Epithelial cell of prostate (primary cell): ENCODE data around the gene COL5A3.

Source experiments
- DNase-seq: peaks from one replicate; pipeline ENCODE4 v3.0.0-alpha.2; 2011; ENCODE audit warnings: low read depth, low spot score
- H3K27ac ChIP-seq: fragments of 450-650 bp; 2 replicates; pipeline ENCODE4 v1.5.1; 2017; ENCODE audit warnings: mild to moderate bottlenecking

Gene COL5A3

DNA sequence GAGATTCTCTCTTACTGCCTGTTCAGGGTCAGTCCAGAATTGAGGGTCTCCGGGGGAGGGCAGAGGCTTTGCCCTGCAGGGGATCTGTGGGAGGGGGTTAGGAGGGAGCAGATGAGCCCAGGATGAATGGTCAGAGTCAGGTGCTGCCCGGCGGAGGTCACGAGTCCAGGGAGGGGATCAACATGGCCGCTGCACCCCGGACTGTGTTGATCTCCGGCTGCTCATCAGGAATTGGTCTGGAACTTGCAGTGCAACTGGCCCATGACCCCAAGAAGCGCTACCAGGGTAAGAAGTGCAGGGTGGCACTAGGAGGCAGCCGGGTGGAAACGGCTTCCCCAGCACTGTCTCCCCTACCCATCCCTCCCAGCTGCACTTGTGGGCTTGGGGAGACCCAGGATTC lies 3.0 kb upstream of the COL5A3 start, which contains the start of gene RDH8:
TSS of gene RDH8 (plus strand) at position 168 of the 400 bp plus-strand sequence. CDS start at position 183, 15 bp downstream.
- no peak for DNase-seq
- H3K27ac ChIP-seq, result no peak within 1 kb of the TSS

- H3K27ac ChIP-seq, result no peak overlapping the region
- DNase-seq, result no peak
These were observed 1.7 kb upstream of the COL5A3 start for GRCh38 chr19:10011974-10012373.

DNA sequence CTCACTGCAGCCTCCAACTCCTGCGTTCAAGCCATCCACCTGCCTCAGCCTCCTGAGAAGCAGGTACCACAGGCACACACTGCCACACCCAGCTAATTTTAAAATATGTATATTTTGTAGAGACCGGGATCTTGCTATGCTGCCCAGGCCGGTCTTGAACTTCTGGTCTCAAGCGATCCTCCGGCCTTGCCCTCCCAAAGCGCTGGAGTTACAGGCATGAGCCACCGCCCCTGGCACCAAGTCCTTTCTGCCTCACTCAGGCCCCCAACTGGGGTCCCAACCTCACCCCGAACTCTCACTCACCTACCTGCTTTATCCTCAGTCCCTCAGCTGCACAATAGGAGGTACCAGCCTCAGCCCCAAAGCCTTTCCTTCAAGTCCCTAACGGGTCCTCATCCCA lies 635 bp upstream of the COL5A3 start:
- DNase-seq, result no peak
- no peak overlapping the region for H3K27ac ChIP-seq

DNA sequence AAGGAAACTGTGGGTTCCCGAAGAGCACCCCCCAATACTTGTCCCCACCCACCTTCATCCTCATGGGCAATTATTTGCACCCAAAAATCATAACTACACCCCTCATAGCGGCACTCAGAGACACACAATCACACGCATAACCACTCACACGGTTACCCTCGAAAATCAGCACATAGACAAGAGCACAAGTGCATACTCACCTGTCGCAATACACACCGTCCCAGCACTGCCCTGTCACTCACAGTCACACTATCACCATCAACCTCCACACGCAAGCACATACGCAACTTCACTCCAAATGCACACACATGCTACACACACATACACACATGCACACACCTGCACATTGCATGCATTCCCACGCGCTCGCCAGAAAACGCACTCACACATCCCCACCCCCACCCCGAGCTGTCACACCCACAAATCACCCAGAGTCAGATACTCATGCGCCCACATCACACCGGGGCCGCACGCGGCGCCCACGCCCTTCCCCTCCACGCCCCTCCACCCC lies 535 bp downstream of the COL5A3 start:
- DNase-seq, result no peak

DNA sequence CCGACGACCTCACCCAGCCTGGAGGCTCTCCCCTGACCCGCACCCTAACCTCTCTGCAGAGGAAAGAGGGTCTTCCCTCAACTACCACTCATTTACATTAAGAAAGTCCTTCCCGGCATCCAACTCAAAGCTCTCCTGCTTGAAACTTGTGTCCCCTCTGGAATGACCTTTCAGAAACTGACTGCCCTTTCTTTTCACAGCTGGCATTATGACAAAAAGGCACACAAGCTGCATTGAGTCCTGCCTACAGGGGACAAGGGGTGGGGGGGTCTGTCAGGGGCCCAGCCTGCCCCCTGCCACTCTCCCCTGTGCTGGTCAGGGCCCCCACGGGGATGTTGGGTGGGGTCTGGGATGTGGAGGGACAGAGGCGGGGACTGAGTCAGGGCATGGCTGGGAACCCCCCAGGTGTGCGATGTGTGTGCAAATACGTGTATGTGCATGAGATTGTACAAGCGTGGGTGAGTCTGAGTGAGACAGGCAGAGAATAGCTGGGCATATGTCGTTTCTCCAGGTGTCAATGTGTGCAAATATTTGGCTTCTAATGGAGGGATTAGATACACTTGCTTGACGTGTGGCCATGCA lies 2.0 kb downstream of the COL5A3 start:
- no peak overlapping the region for H3K27ac ChIP-seq
- no peak for DNase-seq

More for the DNA sequence above, 535 bp downstream of the COL5A3 start:
- no peak overlapping the region for H3K27ac ChIP-seq

GRCh38 chr19:10007371-10008183 lies 2.7 kb downstream of the COL5A3 start:
- no peak for DNase-seq
- no peak overlapping the region for H3K27ac ChIP-seq

DNA sequence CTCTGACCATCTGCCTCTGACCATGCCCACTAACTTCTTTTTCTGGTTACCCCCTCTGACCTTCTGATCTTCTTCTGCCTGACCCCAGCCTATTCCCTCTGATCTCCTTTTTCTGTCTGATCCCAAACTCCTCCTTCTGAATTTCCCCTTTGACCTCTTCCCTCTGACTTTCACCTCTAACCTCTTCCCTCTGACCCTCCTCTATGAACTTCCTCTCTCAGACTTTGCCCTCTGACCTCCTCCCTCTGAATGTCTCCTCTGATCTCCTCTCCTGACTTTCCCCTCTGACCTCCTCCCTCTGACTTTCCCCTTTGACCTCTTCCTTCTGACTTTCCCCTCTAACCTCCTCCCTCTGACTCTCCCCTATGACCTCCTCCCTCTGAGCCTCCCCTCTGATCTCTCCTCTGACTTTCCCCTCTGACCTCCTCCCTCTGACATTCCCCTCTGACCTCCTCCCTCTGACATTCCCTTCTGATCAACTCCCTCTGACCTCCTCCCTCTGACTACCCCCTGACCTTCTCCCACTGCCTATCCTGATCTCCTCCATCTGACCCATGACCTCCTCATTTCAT lies 3.5 kb downstream of the COL5A3 start:
- DNase-seq, result no peak
- no peak overlapping the region for H3K27ac ChIP-seq

DNA sequence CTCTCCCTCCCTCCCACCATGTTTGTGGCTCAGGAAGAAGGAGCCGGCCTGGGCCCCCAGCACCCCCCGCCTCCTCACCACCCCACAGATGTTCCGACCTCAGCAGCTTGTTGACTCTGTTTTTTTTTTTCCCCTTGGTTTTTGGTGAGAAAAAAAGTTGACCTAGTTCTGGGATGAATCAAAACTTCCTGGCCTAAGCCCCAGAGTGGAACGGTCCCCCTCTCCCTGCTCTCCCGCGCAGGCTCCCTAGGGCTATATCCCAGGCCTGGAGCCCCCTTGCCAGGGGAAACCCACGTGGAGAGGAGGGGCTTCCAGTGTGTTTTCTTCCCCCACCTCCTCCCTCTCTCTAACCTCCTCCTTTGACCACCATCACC lies 4.0 kb downstream of the COL5A3 start:
- H3K27ac ChIP-seq, result no peak overlapping the region
- no peak for DNase-seq

DNA sequence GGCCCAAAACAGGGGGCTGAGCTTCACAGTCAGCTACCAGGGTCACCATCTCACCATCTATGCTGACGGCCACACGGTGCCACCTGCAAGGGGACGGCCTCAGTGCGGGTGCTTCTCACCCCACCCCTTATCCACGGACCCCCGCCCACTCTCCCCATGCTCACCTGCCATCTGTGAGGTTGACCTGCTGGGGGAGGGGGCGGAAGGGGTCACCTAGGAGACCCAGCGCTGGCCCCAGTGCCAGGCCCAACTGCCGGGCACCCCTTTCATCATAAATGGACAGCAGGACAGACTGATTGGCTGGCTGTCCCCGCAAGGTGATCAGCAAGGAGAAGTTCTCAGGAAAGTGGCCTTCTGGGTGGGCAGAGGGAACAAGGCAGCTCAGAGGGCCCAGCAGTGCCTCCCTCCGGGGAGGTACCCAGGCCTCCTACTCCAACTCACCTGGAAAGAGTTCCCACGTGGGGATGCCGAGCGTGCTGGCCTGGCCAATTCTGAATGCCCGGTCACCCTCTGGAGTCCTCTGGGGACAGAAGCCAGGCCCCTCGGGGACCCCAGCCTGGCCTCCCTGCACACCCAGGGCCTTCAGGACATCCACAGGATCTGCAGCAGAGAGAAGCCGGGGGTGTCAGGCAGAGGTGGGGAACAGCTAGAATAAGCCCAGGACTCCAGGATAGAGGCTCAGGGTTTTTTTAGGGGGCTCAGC lies 4.5 kb downstream of the COL5A3 start:
- DNase-seq, result no peak

DNA sequence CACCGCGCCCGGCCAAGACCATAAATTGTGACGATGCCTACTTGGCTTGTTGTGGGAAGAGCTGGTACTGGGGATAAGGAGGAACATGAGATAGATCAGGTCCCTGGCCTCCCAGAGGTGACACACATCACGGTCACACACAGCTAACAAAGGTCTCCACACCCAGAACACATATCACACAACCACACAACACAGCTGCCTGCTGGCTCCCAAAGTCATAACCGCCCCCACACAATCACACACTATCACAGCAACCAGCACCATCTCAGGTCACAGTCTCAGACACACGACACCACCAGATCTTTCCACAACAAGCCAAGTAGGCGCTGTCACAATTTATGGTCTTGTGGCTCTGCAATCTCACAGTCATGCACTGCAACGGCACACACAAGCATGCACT lies 5.7 kb downstream of the COL5A3 start:
- DNase-seq, result no peak
- no peak overlapping the region for H3K27ac ChIP-seq

More for the DNA sequence above, 4.5 kb downstream of the COL5A3 start:
- no peak overlapping the region for H3K27ac ChIP-seq

DNA sequence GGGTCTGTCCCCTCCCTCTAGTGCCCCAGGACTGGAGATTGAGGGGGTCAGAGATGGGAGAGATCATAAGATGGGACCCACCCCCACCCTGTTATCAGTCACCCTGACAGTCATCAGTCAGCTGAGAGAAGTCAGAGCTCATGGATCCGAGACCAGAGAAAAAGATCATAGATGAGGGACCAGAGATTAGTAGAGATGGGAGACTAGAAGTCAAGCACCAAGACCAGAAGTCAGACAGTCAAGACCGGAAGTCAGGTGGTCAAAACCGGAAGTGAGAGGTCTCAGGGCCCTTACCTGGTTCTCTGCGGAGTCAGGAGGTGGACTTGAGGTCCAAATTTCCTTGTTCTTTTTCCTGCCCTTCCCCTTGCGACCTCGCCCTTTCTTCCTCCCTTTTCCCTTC lies 7.0 kb downstream of the COL5A3 start:
- no peak for DNase-seq
- no peak overlapping the region for H3K27ac ChIP-seq

- no peak for DNase-seq
- H3K27ac ChIP-seq, result no peak overlapping the region
These were observed 8.4 kb downstream of the COL5A3 start for GRCh38 chr19:10001899-10002298.

DNA sequence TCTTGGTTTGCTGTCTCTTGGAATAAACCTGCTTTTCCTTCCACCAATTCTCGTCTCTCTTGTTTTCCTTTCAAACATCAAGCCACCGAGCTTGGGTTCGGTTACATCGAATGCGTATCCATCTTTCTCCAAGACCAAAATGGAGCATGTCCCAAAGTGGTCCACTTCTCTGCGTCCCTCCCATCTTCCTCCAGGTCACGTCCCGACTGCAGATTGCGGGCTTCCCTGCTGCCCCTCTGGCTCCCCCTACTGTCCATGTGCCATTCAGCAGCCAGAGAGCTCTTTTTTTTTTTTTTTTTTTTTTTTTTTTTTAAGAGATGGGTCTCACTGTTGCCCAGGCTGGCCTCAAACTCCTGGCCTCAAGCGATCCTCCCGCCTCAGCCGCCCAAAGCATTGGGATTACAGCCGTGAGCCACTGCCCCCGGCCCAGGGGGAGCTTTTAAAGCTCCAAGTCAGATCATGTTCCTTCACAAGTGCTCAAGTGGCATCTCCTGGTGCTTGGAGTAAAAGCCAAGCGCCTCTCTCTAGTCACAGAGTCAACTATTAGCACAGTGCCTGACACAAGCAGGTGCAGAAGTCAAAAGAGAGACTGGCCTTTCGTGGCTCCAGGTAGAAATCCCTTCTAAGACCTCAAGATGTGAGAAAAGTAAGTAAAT lies 10.0 kb downstream of the COL5A3 start:
- no peak overlapping the region for H3K27ac ChIP-seq
- no peak for DNase-seq

- no peak overlapping the region for H3K27ac ChIP-seq
- DNase-seq, result no peak
These were observed 13.8 kb downstream of the COL5A3 start for GRCh38 chr19:9996541-9996940.

GRCh38 chr19:9995999-9996398 lies 14.3 kb downstream of the COL5A3 start:
- DNase-seq, result no peak
- no peak overlapping the region for H3K27ac ChIP-seq

GRCh38 chr19:9995084-9995483 lies 15.2 kb downstream of the COL5A3 start:
- DNase-seq, result no peak
- H3K27ac ChIP-seq, result no peak overlapping the region

GRCh38 chr19:9991425-9992191 lies 18.7 kb downstream of the COL5A3 start:
- no peak overlapping the region for H3K27ac ChIP-seq
- DNase-seq, result no peak

- DNase-seq, result no peak
- H3K27ac ChIP-seq, result no peak overlapping the region
These were observed 20.8 kb downstream of the COL5A3 start for GRCh38 chr19:9989504-9989903.

DNA sequence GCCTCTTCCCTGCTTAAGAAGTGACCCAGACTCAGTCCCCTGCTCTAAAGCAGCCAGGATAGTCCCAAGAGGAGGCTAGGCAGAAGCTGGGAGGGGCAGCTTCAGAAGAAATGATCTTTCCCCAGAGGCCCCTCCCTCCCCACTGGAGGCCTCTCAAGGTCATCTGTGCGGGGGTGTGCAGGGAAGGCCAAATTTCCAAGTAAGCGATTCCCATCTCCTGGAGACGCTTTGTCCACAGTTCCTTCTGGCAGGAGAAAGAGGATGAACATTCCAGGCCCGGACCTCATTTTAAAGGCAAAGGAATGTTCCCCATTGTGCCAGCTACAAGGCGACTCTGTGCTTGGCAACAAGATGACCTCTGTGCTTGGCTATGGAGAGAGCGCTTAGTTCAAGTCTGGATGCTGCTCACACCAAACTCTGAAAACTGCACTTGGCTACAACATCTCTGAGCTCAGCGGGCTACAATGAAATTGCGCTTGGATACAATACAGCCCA lies 23.5 kb downstream of the COL5A3 start:
- no peak overlapping the region for H3K27ac ChIP-seq
- DNase-seq, result no peak
